ENCODE measurements around the gene RPGRIP1L. TPM values are rescaled to one million over a fixed set of nuclear protein-coding genes. Genes with fewer than 3 reads are reported as not detected.
"Not testable (repeated sequence)": the region's sequence is repeated elsewhere in the genome, so short reads cannot be mapped to it uniquely, and the experiment has no call there.

The RPGRIP1L gene
- total RNA-seq, 2 donors from 2014 or later, result 4.4 to 4.9 TPM

DNA sequence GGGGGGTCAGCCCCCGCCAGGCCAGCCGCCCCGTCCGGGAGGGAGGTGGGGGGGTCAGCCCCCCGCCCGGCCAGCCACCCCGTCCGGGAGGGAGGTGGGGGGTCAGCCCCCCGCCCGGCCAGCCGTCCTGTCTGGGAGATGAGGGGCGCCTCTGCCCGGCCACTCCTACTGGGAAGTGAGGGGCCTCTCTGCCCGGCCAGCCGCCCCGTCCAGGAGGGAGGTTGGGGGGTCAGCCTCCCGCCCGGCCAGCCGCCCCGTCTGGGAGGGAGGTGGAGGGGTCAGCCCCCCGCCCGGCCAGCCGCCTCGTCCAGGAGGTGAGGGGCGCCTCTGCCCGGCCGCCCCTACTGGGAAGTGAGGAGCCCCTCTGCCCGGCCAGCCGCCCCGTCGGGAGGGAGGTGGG lies 5.4 kb downstream of the RPGRIP1L start:
- H3K27me3 Mint-ChIP-seq (ENCODE audit: low read depth); H3K4me3 Mint-ChIP-seq; H3K9me3 Mint-ChIP-seq; H3K4me1 Mint-ChIP-seq (ENCODE audit: low read depth); H3K27ac Mint-ChIP-seq; H3K36me3 Mint-ChIP-seq (ENCODE audit: insufficient read depth in 2 of 2); ATAC-seq (replicated peaks in 1 of 2); DNase-seq: not testable (repeated sequence)

DNA sequence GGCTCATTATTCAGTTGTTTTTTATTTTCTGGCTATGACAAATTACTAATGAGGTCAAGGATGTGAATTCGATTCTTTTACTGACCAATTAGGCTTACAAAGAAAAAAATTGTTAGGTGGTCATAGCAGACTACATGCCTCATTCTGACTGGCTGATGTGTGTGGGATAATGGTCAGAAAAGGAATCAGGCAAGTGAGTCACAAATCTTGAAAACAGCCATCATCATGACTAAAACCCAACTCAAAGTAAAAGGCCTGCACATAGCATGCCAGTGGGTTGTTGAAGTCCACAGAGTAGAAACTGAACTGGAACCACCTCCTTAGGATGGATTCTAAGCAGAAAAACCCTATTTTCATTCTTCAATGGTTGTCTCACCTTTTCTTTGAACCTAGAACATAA lies 8.6 kb downstream of the RPGRIP1L start:
- peak; percentile 40 to 80 for ATAC-seq (replicated peaks in 1 of 2)
- no peaks in the 10 kb centered on the region for H3K4me1 Mint-ChIP-seq (ENCODE audit: low read depth)

DNA sequence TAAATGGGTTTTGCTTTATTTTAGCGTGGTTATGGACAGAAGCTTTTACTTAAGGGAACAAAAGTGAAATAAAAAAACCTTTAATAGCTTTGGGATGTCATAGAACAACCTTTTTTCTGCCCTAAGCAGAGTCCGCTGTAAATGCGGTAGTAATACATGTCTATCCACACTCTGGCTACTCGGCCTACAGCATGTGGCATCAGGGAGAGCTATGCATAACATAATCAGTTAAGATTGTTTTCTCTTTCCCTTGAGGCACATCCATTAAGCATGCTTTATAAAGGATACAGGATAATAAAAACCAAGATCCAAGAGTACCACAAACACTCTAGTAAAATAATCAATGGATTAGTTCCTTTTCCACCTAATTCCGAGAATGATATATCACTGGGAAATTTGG lies 10.3 kb downstream of the RPGRIP1L start:
- DNase-seq (no peak), ATAC-seq (replicated peaks in 1 of 2) (no peak)
- no peak overlapping the region for H3K4me3 Mint-ChIP-seq
- no peaks in the 10 kb centered on the region for H3K27me3 Mint-ChIP-seq (ENCODE audit: low read depth)
- H3K4me1 Mint-ChIP-seq (ENCODE audit: low read depth), result no peaks in the 10 kb centered on the region
- H3K9me3 Mint-ChIP-seq, result no peaks in the 10 kb centered on the region
- peaks cover 1 to 3% of the 10 kb centered on the region in 2 donors for H3K36me3 Mint-ChIP-seq (ENCODE audit: insufficient read depth in 2 of 2)
- H3K27ac Mint-ChIP-seq, result no peak overlapping the region

More for the DNA sequence above, 8.6 kb downstream of the RPGRIP1L start:
- Mint-ChIP-seq H3K27ac (no peak overlapping the region), H3K9me3 (no peaks in the 10 kb centered on the region), H3K36me3 (ENCODE audit: insufficient read depth in 2 of 2) (peaks cover 1 to 4% of the 10 kb centered on the region in 2 donors), H3K4me3 (no peak overlapping the region), H3K27me3 (ENCODE audit: low read depth) (no peaks in the 10 kb centered on the region)
- no peak for DNase-seq

DNA sequence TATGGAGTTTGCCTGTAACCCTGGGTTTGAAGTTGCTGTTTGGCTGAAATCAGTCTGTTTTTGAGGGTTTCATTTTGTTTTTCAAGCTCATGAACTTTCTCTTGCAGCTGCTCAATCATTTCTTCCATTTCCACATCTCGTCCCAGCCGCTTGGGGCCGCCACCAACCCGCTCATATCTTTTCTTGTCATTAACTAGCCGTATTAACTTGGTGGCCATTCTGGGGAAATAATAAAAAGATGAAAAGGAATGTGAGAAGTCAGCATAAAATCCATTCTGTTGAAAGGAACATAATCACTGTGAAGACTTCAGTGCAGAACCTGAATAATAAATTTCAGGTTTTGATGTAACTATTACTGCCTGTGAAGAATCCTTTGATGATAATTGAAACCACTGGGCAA lies 11.5 kb downstream of the RPGRIP1L start:
- H3K36me3 Mint-ChIP-seq (ENCODE audit: insufficient read depth in 2 of 2), result peaks cover 1 to 3% of the 10 kb centered on the region in 2 donors
- no peaks in the 10 kb centered on the region for H3K9me3 Mint-ChIP-seq

DNA sequence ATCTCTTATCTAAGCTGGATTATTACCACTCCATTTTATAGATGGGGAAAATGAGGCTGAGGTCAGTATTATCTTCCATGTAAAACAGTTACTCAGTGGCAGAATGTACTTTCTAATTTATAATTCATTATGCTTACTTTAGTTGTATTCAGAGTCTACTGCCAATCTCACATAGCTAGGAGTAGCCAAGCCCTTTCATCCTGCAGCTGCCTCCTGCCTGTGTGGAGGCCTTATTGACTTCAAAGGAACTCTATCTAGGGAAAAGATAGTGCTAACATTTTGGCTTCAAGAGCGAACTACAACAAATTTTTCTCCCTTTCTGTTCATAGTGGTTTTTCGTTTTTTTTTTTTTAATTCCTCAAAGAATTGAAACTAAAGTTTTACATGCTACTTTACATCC lies 12.9 kb downstream of the RPGRIP1L start:
- Mint-ChIP-seq H3K4me1 (ENCODE audit: low read depth) (no peaks in the 10 kb centered on the region), H3K4me3 (no peak overlapping the region), H3K36me3 (ENCODE audit: insufficient read depth in 2 of 2) (peaks cover 1 to 3% of the 10 kb centered on the region in 2 donors), H3K27me3 (ENCODE audit: low read depth) (no peaks in the 10 kb centered on the region), H3K9me3 (no peaks in the 10 kb centered on the region), H3K27ac (no peak overlapping the region)
- DNase-seq, result no peak
- no peak for ATAC-seq (replicated peaks in 1 of 2)

More for the DNA sequence above, 11.5 kb downstream of the RPGRIP1L start:
- Mint-ChIP-seq H3K27me3 (ENCODE audit: low read depth) (no peaks in the 10 kb centered on the region), H3K4me1 (ENCODE audit: low read depth) (no peaks in the 10 kb centered on the region), H3K27ac (no peak overlapping the region), H3K4me3 (no peak overlapping the region)
- ATAC-seq (replicated peaks in 1 of 2) (no peak), DNase-seq (no peak)

DNA sequence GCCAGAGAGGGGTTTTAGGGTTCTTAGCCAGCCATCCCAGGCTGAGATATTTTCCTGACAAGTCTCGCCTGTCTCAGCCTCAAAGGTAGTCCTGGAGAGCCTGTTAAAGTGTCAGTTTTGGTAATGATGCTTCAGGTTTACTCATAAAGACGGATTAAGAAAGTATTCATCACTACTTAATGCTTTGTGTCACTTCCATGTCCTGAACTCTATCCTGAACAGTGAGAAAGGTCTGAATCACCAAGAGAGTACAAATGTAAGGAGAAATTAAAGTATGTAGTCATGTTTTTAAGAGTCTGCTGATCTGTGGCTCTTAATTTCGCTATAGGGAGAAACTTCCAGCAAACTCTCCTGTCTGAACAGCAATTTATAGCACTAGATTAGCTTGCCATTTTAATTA lies 14.0 kb downstream of the RPGRIP1L start:
- ATAC-seq (replicated peaks in 1 of 2) (no peak), DNase-seq (no peak)
- H3K9me3 Mint-ChIP-seq, result peaks cover 0 to 2% of the 10 kb centered on the region in 2 donors
- no peaks in the 10 kb centered on the region for H3K27me3 Mint-ChIP-seq (ENCODE audit: low read depth)
- H3K36me3 Mint-ChIP-seq (ENCODE audit: insufficient read depth in 2 of 2), result peaks cover 7 to 8% of the 10 kb centered on the region in 2 donors
- H3K4me1 Mint-ChIP-seq (ENCODE audit: low read depth), result no peaks in the 10 kb centered on the region
- H3K4me3 Mint-ChIP-seq, result no peak overlapping the region
- H3K27ac Mint-ChIP-seq, result no peak overlapping the region

DNA sequence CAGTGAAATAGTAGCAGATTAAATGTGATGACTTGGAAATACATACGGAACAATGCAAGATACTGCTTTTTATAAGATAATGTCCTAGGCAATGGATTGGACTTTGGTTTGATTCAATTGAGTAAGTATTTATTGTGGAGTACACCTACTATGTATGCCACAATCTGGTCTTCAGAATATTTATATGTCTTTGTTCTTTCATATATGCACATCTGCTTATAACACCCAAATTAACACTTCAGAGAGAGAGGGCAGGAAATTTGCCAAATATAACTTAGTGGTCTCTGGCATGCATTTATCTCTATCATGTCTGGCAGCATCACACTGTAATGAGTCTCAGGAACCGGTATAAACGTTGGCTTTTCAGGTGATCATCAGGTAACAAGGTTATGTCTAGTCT lies 16.9 kb downstream of the RPGRIP1L start:
- Mint-ChIP-seq H3K27me3 (ENCODE audit: low read depth) (no peaks in the 10 kb centered on the region), H3K27ac (no peak overlapping the region), H3K4me3 (no peak overlapping the region), H3K4me1 (ENCODE audit: low read depth) (no peaks in the 10 kb centered on the region), H3K9me3 (peaks cover 2% of the 10 kb centered on the region in 2 donors), H3K36me3 (ENCODE audit: insufficient read depth in 2 of 2) (peaks cover 6 to 10% of the 10 kb centered on the region in 2 donors)
- DNase-seq, result no peak
- ATAC-seq (replicated peaks in 1 of 2), result no peak

DNA sequence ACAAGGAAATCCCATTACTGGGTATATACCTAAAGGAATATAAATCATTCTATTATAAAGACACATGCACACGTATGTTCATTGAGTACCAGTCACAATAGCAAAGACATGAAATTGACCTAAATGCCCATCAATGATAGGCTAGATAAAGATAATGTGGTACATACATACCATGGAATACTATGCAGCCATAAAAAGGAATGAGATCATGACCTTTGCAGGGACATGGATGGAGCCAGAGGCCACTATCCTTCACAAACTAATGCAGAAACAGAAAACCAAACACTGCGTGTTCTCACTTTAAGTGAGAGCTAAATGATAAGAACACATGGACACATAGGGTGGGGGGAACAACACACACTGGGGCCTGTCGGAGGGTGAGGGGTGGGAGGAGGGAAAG lies 18.3 kb downstream of the RPGRIP1L start:
- H3K4me1 Mint-ChIP-seq (ENCODE audit: low read depth); H3K36me3 Mint-ChIP-seq (ENCODE audit: insufficient read depth in 2 of 2); H3K4me3 Mint-ChIP-seq; DNase-seq; H3K27me3 Mint-ChIP-seq (ENCODE audit: low read depth); H3K27ac Mint-ChIP-seq; ATAC-seq (replicated peaks in 1 of 2); H3K9me3 Mint-ChIP-seq: not testable (repeated sequence)

DNA sequence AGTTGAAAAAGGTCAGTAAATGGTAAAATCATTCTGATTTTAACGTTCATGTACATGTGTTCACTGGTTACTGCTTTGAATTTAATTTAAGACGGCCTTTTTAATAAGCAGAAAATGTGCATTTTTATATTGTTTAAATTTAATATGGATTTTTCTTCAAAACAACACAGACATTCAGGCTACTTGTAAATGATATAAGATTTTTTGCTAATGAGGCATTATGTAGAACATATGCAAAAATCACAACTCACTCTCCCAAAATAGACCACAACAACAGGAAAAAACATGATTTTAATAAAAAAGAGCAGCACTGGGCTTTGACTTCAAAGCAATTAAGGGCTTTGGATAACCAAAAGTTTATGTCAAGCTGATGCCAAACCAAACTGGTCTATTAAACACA lies 22.3 kb downstream of the RPGRIP1L start:
- H3K9me3 Mint-ChIP-seq, result peaks cover 2% of the 10 kb centered on the region in 2 donors
- no peak overlapping the region for H3K4me3 Mint-ChIP-seq
- H3K27me3 Mint-ChIP-seq (ENCODE audit: low read depth), result no peaks in the 10 kb centered on the region
- ATAC-seq (replicated peaks in 1 of 2) (no peak), DNase-seq (no peak)
- H3K27ac Mint-ChIP-seq, result no peak overlapping the region
- H3K36me3 Mint-ChIP-seq (ENCODE audit: insufficient read depth in 2 of 2), result peaks cover 7 to 10% of the 10 kb centered on the region in 2 donors
- no peaks in the 10 kb centered on the region for H3K4me1 Mint-ChIP-seq (ENCODE audit: low read depth)

DNA sequence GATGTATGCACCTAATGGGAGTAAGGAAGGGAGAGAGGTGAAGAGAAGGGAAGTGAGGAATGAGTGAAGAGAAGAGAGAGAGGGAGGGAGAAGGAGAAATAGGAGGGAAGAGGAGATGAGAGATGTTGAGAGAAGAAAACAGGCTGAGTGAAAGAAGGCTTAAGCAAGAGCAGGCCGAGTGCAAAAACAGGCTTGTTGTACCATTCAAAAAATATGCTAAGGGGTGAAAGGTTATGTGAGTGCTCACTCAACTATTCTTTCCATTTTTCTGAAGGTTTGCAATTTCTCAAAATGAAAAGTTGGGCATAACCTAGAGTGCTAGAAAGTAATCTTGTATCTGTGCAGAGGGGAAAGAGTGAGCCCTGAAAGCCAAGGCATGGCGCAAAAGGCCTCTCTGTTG lies 22.9 kb downstream of the RPGRIP1L start:
- H3K4me3 Mint-ChIP-seq, result no peak overlapping the region
- H3K27me3 Mint-ChIP-seq (ENCODE audit: low read depth), result no peaks in the 10 kb centered on the region
- peaks cover 7 to 10% of the 10 kb centered on the region in 2 donors for H3K36me3 Mint-ChIP-seq (ENCODE audit: insufficient read depth in 2 of 2)
- ATAC-seq (replicated peaks in 1 of 2), result no peak
- no peaks in the 10 kb centered on the region for H3K4me1 Mint-ChIP-seq (ENCODE audit: low read depth)
- H3K27ac Mint-ChIP-seq, result no peak overlapping the region
- H3K9me3 Mint-ChIP-seq, result peaks cover 2% of the 10 kb centered on the region in 2 donors
- no peak for DNase-seq

DNA sequence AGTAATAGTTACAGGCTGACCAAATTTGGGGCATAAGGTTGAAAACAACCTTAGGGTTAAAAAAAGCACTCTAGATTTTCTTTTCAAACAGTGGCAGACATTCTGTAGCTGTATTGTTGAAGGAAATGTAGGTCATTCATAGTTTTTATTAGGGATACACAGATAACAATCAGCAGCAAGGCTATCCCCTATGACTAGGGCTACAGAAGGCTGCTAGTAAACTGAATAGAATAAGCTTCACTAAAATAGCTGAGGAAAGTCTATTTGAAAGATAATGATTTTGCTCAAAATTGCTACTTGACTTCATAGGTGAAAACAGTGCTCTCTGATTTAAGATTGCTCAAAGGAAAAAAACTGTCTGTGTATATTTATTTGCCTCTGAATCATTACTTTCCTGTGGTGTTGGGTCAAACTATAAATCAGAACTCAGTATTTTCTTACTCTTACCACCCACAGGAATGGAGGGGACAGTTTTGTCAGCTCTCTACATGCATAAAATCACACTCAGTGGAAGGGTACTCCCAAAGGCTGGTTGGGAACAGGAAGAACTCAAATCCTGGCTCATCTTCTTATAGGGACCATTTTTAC lies 24.8 kb downstream of the RPGRIP1L start:
- DNase-seq, result no peak
- Mint-ChIP-seq H3K4me3 (no peak overlapping the region), H3K27me3 (ENCODE audit: low read depth) (no peaks in the 10 kb centered on the region), H3K36me3 (ENCODE audit: insufficient read depth in 2 of 2) (peaks cover 1 to 5% of the 10 kb centered on the region in 2 donors), H3K4me1 (ENCODE audit: low read depth) (no peaks in the 10 kb centered on the region), H3K27ac (no peak overlapping the region), H3K9me3 (peaks cover 0 to 2% of the 10 kb centered on the region in 2 donors)
- no peak for ATAC-seq (replicated peaks in 1 of 2)

DNA sequence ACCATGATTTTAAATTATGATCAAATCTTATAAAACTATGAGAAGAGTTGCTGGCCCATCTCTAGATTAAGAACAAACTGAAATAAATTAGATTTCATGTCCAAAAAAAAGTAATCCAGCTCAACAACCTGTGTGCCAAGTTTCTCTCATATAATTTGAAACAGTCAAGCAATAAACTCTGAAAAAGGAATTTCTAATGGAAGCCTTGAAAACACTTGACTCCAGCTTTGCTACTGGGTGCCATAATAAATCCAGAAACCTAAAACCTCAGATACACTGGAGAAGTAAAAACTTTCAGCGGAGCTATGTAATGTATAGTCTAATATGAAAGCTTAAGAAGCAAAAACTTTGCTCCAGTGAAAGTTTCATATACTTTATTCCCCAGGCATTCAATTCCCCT lies 25.5 kb downstream of the RPGRIP1L start:
- no peak for ATAC-seq (replicated peaks in 1 of 2)
- Mint-ChIP-seq H3K4me3 (no peak overlapping the region), H3K36me3 (ENCODE audit: insufficient read depth in 2 of 2) (peaks cover 0 to 1% of the 10 kb centered on the region in 2 donors), H3K9me3 (no peaks in the 10 kb centered on the region), H3K4me1 (ENCODE audit: low read depth) (no peaks in the 10 kb centered on the region), H3K27ac (no peak overlapping the region), H3K27me3 (ENCODE audit: low read depth) (no peaks in the 10 kb centered on the region)
- no peak for DNase-seq

DNA sequence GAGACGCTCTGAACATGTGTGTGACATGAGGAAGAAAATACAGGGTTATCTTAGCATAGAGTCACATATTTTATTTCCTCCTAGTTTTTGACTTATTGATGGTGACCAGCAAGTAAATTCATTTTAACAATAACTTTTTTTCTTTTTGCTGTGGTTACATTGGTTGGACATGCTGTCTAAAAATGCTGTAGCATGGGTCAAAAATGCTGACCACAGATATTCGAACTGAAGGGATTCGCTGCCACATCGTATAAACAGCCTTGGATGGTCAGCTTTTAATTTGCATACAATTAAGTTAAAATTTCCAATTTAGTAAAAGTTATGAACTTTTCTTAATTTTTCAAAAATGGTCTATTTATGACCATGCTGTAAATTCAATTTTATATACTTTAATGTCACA lies 30.5 kb downstream of the RPGRIP1L start:
- no peak for ATAC-seq (replicated peaks in 1 of 2)
- Mint-ChIP-seq H3K4me3 (no peak overlapping the region), H3K9me3 (no peaks in the 10 kb centered on the region), H3K27me3 (ENCODE audit: low read depth) (no peaks in the 10 kb centered on the region), H3K27ac (no peak overlapping the region), H3K4me1 (ENCODE audit: low read depth) (no peaks in the 10 kb centered on the region), H3K36me3 (ENCODE audit: insufficient read depth in 2 of 2) (no peaks in the 10 kb centered on the region)
- DNase-seq, result no peak

DNA sequence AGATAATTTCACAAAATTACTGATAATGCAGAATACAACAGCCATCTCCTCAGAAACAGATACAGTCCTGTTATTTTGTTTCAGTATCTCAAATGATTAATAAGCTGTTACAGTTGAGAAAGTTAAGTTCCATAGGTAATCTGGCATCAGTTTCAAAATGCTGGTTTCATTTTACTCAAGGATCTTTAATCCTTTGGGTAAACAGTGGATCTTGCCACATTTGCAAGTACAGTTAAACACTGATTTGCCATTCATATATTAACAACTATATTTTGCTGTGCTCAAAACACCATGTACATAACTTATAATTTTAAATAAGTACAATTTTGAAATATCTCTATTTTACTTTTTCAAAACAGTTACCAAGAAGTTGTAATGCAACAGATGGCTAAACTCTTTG lies 31.2 kb downstream of the RPGRIP1L start:
- H3K36me3 Mint-ChIP-seq (ENCODE audit: insufficient read depth in 2 of 2), result no peaks in the 10 kb centered on the region
- ATAC-seq (replicated peaks in 1 of 2) (no peak), DNase-seq (no peak)
- H3K4me3 Mint-ChIP-seq, result no peak overlapping the region
- H3K27ac Mint-ChIP-seq, result no peak overlapping the region
- no peaks in the 10 kb centered on the region for H3K27me3 Mint-ChIP-seq (ENCODE audit: low read depth)
- no peaks in the 10 kb centered on the region for H3K4me1 Mint-ChIP-seq (ENCODE audit: low read depth)
- no peaks in the 10 kb centered on the region for H3K9me3 Mint-ChIP-seq
